ELF-1 (cell line): ENCODE measurements around the gene LRP1B.
"Not testable (repeated sequence)": the region's sequence is repeated elsewhere in the genome, so short reads cannot be mapped to it uniquely, and the experiment has no call there.

Experiments
- DNase-seq: peaks from one replicate; pipeline ENCODE4 v3.0.0-alpha.2; 2016; ENCODE audit warnings: low read depth, low spot score

The LRP1B gene

DNA sequence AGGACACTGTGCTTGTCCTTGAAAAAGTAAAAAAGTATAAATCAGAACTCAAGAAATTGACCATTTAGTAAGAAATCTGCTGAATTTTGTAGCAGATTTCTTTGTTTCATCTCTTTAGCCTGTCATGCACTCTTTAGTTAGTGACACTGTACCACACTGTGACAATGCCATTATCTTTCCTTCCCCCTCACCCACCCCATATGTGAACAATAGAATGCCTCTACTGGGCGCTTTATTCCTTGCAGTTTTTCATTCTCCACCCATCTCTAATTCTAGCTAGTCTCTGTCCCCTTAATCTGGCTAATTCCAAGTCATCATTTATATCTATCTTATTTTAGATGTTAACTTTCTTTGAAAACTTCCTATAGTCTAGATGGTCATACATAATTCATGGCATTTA, 241.0 kb downstream of the LRP1B start:
- no peak for DNase-seq

DNA sequence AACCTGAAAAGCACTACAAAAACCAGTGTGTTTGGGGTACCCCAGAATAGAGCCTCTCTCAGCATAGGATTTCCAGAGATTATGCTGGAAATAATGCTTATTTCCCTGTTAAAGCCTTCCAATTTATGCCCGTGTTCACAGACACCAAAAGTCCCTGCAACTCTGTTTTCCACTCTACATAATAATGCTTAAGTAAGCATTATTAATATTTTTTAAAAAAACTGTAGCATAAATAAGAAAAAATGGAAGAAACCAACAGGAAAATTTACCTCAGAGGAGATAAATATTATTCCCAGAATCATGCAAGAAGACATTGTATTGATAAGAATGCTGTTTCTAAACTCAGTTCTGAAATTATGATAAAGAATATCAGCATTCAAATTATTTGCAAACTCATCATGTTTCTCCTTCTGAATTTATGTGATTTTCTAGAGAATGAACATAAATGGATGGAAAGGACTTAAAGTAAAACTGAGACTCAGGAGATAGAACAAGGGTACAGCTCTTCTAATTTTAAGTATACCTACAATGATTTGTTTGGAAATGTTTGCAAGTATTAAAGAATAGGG, 241.7 kb downstream of the LRP1B start:
- no peak for DNase-seq

DNA sequence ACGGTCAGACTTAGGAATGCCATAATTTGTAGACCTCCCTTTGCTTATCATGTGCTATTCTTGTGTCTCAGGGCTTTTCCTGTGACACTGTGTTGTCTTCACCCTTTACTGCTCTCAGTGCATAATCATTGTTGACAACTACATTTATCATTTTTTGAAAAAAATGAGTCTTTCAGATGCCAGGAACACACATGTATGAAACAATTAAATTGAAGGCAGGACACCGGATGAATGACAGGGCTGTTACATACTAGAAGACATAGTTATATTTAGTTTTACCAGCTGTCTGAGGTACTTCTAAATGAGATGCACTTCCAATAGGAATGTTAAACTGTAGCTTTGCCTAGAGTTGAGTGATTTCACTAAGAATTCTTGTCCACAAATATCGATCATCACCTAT, 243.5 kb downstream of the LRP1B start:
- DNase-seq = no peak

- no peak for DNase-seq
These were observed 252.8 kb downstream of the LRP1B start for GRCh38 chr2:141878016-141878415.

DNA sequence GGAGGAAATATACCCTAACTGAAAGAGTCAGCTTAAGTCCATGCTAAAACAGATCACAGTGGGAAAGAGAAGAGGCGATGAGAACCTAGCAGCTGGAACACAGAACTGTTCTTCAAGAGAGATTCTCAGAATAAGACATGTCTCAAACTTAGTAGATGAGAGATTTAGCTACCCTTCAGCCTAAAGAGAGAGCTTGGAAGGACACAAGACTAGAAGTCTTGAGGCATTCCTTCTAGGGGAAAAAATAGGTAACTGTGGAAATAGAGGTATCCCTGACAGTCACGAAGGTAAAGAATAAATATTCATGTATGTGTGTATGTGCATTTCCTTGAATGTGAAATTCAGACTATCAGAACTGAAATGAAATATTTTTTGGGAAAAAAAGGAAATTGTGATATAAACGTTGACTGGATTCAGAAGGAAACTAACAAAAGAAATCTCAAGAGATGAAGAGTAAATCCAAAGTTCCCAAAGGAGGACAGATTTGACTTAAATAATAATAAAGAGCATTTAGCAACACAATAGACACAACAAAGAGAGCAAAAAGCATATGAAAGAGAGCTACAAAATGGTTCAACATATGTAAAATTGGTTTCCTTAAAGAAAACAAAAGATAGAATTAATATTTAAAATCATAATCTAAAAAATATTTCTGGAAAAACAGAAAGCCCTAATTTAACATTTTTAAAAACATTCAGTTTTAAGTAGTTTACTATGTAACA, 258.7 kb downstream of the LRP1B start:
- no peak for DNase-seq

GRCh38 chr2:141869572-141869971, 261.2 kb downstream of the LRP1B start:
- no peak for DNase-seq

DNA sequence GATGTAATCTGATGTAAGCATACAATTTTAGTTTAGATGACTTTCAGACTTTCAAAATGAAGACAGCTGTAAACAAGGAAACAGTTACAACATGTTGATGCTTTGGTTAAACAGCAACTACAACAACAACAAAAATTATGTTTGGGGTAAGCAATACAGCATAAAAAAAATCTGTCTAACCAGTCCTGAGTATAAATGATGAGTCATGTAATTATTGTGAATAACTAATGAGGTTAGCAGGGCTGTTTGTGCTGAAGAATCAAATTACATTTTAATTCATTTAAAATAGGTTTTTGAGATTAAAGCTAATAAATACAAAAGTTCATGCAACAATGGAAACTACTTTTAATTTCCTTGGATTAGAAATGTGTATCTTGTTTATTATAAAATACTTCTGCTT, 266.9 kb downstream of the LRP1B start:
- DNase-seq = no peak

- no peak for DNase-seq
These were observed 274.4 kb downstream of the LRP1B start for GRCh38 chr2:141856215-141856919.

DNA sequence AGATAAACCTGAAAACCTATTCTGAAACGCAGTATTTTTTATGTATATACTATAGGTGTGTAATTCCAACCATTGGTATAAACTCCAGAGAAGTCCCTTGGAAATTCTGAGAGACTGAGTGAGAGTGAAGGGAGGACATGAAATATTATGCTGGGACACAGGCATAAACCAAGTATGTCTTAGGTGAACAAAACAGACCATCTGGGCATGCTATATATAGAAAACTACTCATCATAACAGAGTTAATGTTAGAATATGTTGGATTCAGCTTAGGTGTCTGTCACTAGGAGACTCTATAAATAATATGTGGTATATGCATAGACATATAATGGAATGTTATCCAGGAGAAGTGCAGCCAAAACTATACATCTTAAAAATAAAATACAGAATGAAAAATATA, 282.6 kb downstream of the LRP1B start:
- no peak for DNase-seq

- no peak for DNase-seq
These were observed 286.6 kb downstream of the LRP1B start for GRCh38 chr2:141844231-141844630.

GRCh38 chr2:141835103-141835502, 295.7 kb downstream of the LRP1B start:
- no peak for DNase-seq

- DNase-seq = no peak
These were observed 302.1 kb downstream of the LRP1B start for GRCh38 chr2:141828761-141829160.

GRCh38 chr2:141824790-141825189, 306.0 kb downstream of the LRP1B start:
- peak; percentile 30 for DNase-seq

GRCh38 chr2:141820893-141821292, 309.9 kb downstream of the LRP1B start:
- no peak for DNase-seq

DNA sequence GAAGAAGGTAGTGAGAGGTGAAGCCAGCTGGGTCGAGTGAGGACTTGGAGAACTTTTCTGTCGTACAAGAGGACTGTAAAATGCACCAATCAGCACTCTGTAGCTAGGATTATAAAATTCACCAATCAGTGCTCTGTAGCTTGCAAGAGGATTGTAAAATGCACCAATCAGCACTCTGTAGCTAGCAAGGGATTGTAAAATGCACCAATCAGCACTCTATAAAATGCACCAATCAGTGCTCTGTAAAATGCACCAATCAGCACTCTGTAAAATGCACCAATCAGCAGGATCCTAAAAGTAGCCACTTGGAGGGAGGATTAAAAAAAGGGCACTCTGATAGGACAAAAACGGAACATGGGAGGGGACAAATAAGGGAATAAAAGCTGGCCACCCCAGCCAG, 315.5 kb downstream of the LRP1B start:
- DNase-seq = not testable (repeated sequence)

GRCh38 chr2:141814150-141814549, 316.7 kb downstream of the LRP1B start:
- DNase-seq = no peak

GRCh38 chr2:141810148-141810547, 320.7 kb downstream of the LRP1B start:
- DNase-seq = no peak

DNA sequence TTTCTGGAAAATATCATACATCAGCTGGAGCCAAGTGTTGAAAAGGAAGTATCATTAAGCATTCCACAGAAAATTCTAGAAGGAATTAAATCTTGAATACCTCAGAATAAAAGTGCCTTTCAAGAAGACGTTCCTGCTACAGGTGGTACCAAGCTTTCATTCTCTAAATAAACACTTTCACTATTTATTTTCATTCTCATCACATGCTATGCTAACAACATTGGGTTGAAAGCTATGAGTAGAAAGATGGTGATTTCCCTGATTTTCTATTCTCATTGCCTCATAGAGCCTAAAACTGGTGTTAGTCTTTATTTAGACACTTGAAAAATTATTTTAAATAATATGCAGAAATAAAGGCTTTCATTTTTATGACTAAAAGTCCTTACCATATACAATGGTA, 324.7 kb downstream of the LRP1B start:
- DNase-seq = no peak

- no peak for DNase-seq
These were observed 325.5 kb downstream of the LRP1B start for GRCh38 chr2:141805302-141805701.

DNA sequence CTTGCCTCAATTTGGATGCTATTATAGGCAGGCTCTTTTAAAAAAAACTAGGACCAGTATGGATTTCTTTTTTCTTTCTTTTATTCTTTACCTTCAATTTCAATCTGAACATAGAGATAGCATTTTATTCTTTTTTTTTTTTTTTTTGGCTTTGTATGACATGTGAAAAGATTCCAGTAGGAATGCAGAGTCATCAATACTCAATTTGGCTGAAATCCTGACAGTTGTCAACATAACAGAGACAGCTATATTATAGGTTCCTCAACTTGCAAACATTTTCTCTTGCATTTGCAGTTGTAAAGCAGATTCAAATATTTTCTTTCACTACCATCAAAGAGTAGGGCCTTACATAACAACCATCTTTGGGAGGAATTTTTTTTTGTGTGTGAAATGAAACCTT, 334.4 kb downstream of the LRP1B start:
- DNase-seq = no peak

- no peak for DNase-seq
These were observed 339.3 kb downstream of the LRP1B start for GRCh38 chr2:141791521-141791920.

DNA sequence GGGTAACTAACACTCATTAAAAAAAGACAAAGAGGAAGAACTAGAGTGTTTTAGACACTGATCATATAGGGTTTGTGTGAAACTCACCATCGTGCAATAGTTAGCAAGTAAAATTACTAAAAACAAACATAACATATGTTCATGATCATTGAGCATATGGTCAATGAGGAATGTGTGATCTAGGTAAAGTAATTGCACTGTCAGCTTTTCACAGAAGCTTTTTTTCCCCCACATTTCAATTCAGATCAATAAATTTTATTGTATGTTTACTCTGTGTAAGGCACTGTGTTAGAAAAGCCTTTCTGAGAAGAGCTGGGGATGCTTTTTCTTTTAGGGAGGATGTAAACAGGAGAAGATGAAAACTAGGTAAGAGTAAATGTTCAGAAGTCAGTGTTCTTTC, 348.2 kb downstream of the LRP1B start:
- DNase-seq = no peak

DNA sequence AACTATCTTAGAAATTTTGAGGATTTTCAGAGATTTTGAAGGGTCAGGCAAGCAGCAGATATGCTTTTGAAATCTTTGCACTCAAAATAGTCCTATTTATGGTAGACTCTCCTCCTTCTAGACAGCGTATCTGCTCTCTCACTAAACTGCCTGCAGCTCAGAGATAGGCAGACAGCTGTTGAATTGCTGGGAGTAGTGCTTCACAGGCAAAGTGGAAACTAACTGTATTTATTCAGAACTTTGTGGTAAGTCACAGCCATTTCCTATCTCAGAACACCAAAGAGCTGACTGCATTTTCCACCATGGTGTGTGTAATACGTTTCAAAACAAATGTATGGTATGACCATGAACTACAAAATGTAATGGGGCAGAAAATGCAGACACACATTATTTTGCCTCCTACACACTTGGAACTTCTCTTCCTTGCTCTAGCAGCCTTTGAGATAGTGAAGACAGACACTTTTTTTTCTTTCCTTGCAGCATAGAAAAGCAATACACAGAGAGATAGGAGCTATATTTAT, 352.4 kb downstream of the LRP1B start:
- no peak for DNase-seq
